HG03064 (cell line): ENCODE data around the gene LRRFIP1.

Experiments
- ATAC-seq: cut with Tn5 transposase; IDR thresholded peaks from one replicate; pipeline ENCODE4 v1.9.1; 2021; ENCODE audit warnings: low read depth; ENCODE audit not compliant: unreplicated experiment

Gene LRRFIP1

GRCh38 chr2:237720957-237721356, 93.6 kb downstream of the LRRFIP1 start:
- no peak for ATAC-seq

DNA sequence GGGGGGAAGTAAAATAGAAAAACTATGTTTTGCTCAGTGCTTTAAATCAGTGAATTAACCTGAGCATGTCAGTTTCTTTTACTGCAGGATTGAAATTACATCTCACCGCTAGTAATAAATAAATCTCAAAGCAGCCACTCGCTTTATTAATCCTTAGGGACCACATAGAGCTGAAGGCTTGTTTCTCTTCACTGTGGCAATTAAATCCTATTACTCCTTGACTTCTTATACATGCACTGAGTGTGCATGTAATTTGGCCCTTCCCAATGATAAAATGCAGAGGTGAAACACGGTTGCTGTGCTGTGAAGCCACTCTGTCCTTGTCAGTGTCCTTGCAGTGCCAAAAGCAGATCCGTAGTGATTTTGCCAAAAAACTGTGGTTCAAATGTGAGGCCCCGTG, 94.1 kb downstream of the LRRFIP1 start:
- no peak for ATAC-seq

DNA sequence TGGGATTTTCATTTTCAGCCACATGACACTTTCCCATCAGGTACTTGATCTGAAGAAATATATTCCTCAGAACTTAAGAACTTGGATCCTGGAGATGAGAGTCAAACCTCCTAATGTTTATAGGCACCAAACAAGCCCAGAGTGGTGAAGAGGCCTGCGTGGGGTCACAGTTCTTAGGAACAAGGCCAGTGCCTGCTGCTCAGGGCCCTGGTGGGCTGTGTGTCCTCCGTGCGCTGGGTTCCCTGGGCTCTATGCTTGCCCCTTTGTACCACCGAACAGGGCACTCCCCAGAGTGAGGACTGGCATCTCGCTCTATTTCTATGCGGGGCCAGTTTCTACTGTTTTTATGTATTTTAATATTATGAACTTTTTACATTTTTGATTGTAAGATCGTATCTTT, 95.2 kb downstream of the LRRFIP1 start:
- ATAC-seq = no peak

DNA sequence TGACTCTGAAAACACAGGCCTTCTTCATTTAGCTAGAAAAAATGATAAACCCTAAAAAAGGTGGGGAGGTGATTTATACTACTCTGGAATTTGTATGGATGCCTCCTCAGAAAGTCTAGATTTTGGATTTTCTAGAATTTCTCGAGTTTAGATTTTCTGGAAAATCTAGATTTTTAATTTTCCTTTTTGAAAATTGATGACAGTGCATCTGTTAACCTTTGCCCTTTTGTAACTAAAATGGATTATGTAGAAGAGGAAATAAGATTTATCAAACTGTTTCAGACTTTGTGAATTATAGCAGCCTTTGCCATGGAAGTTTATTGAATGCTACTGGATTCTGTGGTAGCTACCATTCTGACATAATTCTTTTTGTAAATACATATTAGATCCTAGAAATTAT, 95.6 kb downstream of the LRRFIP1 start:
- no peak for ATAC-seq

- peak; percentile 79 for ATAC-seq
Observed at GRCh38 chr2:237723602-237724001, 96.2 kb downstream of the LRRFIP1 start.

DNA sequence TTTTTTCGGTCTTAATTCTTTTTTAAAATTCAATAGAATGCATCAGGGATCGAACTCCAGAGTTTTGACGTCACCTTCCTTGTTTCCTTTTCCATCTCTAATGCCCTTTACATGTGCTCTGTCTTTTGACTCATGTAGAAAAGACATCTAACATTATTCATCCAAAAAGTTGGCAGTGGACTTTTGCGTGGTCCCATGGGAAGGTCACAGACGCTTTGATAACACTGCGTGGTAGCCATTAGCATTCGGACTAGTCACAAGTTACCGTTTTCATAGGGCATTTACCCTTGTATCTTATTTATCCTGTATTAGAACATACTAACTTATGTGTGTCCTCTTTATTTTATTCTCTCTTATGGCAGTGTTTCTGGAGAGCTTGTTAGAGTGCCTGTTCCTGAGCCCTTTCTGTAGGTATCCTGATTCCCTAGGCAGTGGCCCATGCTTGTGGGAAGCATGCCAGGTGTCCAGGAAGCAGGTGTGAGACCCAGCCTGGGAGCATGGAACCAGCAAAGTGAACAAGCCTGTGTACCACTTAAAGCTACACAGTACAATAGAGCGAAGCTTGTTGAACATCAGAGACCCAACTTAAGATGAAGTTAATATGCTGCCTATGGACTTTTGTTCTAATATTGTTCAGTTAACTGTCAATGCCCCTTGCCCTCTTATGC, 97.6 kb downstream of the LRRFIP1 start:
- no peak for ATAC-seq

DNA sequence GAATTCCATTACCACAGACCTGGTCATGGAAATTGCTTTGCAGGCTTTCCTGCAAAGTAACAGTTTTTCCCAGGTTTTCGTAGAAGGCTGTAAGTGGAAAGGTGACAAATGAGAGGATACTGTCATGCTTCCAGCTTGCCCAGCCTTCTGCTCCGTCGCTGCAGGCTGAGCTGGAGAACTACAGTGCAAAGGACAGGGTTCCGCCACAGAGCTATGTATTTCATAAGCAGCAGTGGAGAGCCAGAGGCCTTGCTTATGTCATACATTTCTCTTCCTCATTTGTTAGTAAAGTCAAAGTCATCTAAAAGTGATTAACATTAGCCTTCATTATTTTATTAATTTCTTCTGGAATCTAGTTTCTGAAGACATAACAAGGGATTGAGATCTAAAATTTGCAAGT, 98.3 kb downstream of the LRRFIP1 start:
- ATAC-seq = no peak

- no peak for ATAC-seq
Observed at GRCh38 chr2:237726401-237726830, 99.0 kb downstream of the LRRFIP1 start.

GRCh38 chr2:237727363-237727762, 100.0 kb downstream of the LRRFIP1 start:
- ATAC-seq = no peak

GRCh38 chr2:237729681-237730475, 102.5 kb downstream of the LRRFIP1 start:
- ATAC-seq = no peak

DNA sequence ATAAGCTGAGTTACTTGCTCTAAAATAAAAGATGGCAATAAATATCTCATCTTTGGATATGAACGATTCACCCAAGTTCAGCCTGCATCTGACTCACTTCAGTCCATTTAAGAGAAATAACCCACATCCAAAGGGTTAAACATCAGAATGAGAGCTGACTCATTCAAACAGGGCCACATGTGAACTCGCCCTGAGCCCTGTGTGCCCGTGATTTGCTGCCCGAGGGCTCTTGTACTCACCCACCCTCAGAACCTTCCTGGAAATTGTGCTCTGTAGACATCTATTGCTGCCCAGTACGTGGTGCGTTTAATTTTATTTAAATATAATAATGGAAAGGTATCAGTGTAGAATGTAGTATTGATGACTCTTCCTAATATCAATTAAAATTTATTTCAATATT, 104.3 kb downstream of the LRRFIP1 start:
- no peak for ATAC-seq

DNA sequence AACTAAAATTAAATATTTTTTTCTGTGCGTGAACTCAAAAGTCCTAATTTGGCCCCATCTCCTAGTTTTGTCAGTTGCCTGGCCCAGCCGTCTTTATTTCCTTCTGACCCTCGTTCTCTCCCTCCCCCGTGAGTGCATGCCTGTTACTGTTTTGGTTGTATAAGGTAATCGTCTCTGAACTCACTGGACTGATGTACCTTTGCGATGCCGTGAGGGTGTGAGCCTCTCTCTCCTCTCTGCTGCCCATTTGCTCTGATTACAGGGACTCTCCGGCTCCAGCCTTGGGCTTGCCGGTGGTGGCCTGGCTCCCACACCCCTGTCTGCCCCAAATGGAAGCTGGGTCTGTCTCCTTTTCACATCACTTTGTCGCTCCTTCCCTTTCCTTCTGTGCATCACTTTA, 104.7 kb downstream of the LRRFIP1 start:
- no peak for ATAC-seq

DNA sequence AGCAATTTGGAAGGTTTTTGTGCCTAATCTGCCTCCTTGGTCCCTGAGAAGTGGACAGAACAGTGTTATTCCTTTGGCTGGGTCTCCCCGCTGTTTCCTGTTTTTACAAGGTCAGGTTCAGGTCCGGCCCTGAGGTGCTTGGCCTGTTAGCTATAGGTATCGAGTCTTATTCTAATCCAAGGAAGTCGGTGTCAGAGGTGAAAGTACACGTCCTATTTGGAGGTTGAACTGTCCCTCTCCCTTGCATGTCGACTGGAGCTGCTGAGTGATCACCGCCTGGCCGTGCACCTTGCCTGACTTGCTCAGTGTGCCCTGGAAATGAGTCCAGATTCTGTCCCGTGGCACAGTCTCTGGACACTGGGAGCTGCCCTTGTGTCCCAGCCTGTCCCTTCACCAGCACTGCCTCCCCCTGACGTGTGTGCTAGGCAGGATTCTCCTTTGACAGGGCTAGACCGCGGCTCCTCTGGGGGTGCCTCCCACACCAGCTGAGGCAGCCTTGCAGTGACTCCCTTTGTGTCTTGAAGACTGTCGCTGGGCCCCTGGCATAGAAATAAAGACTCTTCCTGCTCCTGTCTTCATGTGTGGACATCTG, 105.5 kb downstream of the LRRFIP1 start:
- no peak for ATAC-seq

DNA sequence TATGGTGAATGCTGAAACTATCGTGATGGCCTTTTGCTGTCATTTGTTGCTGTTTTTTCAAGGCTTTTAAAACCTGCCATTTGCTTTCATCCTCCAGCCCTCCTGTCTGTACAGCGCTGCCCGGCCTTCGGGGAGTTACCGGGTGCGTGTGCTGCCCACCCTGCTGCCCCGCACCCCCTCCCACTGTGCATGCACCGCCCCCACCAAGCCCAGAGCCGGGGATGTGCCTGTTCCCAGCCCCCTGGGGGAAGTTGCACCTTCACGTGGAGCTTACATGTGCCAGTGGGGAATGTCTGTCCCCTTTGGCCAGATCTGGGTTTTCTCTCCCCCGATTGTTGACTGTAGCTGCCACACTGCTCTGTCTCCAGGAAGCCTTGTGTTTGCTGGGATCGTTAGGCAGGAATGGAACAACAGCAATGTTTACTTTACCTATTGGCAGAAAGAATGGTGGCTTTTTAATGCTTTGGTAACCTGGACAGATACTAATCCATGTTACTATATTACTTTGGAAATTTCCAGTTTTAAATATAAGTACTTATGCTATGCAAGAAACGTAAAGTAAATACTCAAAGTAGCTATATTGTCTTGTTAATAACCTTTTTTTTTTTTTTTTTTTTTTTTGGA, 106.4 kb downstream of the LRRFIP1 start:
- no peak for ATAC-seq

GRCh38 chr2:237734905-237735623, 107.7 kb downstream of the LRRFIP1 start:
- no peak for ATAC-seq

DNA sequence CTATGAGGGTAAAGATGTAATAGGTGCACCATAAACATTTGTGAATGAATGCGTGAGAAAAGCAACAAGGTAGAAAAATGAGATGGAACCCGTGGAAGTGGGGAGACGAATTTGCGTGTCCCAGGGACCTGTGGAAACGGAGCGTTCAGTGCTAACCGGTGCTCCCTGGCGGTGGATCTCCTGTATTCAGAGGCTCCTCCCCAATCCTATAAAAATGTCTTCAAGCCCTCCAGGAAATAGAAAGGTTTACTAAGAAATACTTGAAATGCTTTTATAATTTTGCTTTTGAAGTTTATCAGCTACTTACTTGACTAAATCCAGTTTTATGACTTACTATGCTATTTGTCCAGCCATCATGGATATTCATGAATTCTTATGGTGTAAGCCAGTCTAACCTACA, 108.4 kb downstream of the LRRFIP1 start:
- no peak for ATAC-seq

DNA sequence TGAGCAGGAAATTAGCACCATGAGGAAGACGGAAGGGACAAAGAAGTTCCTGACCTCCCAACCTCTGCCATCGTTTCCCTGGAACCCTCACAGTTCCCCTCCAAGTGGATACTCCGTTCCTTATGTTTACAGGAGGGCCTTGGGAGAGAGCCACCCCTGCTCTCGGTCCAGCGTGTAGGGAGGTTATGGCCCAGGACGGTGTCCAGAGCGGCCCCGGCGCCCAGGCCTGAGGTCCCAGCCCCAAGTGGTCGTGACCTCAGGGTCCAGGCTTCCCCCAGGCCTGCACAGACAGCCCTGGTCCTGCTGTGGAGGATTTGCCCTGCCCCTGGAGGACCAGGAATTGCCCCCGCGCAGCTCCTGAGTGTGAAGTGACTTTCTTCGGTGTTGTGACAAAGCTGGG, 109.4 kb downstream of the LRRFIP1 start:
- no peak for ATAC-seq

DNA sequence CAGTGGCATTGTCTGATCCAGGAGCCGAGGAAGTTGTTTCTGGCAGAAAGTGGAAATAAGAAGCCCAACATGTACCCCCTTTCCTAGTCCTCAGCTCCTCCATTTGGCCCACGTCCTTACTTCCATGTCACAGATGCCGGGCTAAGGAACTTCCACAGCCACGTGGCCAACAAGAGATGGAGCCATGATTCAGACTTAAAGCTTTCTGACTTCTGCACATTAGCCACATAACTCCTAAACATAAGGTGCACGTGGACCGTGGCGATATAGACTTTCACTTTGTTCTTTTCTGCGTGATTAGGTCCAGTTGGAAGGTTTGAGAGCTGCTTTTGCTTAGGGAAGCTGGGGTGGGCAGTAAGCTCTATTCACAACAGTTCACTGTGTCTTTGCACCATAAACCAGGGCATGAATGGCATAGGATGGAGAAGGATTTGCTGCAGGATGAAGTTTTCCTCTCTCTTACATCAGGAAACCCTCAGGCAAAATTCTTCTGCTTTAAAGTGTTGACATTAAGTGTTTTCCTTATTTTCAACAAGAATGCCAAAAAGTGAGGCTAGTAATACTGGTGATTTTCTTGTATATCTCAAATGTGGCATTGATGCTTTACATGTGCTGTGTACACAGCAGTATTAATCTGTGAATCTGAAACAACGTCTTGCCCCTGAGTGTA, 109.9 kb downstream of the LRRFIP1 start:
- ATAC-seq = no peak

DNA sequence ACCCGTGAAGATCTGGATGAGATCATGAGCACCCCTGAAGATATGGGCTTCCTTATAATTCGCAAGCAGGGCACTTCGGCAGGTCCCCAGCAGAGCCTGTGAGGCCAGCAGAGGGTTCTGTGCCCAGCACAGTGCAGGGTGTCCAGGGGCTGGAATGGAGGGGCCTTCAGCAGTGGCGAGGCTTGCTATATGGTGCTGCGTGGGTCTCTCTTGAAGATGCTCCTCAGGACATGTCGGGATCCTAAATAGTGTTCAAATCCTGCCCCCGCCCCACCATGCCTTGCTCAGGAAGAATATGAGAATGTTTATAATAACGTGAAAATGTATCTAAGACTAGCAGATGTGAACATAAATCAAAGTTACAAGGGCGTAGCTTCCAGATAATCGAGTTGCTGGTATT, 110.9 kb downstream of the LRRFIP1 start:
- ATAC-seq = no peak

- ATAC-seq = no peak
Observed at GRCh38 chr2:237739101-237739500, 111.7 kb downstream of the LRRFIP1 start.
